NCI-H1092 (cell line): ENCODE data around the gene CLRN3.

Experiments
- DNase-seq: peaks from one replicate; lab custom pipeline; 2025; lab: John Stamatoyannopoulos, UW

The CLRN3 gene

GRCh38 chr10:127919418-127920271, 26.9 kb upstream of the CLRN3 start:
- no peak for DNase-seq

DNA sequence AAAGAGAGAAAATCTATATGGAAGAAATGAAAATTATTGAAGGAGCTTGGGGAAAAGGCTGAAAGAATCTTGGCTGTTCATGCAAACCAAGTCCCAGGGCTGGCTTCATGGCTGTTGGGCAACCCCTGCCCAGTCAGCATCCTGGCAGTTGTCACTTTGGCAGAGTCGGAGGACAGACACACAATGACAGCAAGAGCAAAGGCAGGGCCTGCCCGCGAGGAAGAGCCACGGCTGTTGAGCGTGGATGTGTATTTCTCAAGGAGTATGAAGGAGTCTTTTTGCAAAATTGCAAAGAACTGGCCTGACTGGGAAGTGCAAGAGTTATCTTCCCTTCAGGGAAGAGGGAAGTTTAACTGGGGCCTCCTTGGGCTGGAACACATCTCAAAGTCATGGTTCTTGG, 25.8 kb upstream of the CLRN3 start:
- no peak for DNase-seq

DNA sequence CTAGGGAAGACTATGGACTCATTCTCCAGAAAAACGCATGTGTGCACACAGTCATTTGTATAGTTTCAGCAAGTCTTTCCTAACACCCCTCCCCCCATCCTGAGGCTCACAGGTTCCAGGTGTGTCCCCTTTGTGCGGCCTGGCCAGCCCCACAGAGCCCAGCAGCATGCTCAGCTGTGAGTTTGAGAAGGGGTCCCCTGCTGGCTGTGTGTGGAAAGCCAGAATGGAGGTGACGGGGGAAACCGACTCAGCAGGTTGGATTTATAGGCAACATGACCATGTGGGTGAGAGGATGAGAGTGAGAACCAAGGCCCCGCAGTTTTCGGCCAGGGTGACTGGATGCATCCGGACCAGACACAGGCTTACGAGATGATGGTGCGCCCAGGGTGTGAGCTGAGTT, 24.1 kb upstream of the CLRN3 start:
- DNase-seq = no peak

DNA sequence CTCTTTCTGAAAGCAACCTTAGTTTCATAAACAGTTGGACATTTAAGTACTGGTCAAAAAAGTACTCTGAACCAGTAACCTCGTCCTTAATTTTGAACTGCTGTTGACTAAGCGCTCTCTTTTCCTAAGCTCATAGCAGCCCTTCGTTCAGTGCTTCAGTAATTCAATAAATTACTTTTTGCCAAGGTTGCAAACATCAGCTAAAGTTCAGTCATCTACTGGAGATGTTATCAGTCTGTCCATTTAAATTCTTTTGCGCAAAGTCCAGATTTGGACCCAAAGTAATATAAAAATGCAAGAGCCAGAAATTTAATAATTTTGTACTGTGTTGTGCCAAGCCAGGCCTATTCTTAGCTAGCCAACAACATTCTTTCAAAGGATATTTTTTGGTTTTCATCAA, 22.6 kb upstream of the CLRN3 start:
- DNase-seq = no peak

DNA sequence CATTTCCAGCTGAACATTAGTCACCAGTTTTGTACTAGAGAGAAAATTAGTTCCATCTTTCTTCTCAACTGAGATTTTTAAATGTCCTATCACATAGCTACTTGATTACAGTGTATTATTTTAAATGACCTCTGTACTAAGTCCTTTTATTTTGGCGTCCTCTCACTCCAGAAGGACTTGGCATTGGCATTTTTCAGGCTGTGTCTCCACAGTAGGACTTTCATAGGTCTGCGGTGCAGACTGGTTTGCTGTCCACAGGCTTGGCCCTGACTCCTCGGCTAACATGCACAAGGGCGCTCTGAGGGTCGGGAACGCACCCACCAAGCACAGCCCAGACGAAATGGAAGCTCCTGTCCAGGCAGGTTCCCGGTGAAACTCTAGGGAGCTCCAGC, 20.6 kb upstream of the CLRN3 start:
- no peak for DNase-seq

GRCh38 chr10:127912607-127913367, 20.0 kb upstream of the CLRN3 start:
- DNase-seq = no peak

GRCh38 chr10:127911867-127912257, 19.1 kb upstream of the CLRN3 start:
- no peak for DNase-seq

DNA sequence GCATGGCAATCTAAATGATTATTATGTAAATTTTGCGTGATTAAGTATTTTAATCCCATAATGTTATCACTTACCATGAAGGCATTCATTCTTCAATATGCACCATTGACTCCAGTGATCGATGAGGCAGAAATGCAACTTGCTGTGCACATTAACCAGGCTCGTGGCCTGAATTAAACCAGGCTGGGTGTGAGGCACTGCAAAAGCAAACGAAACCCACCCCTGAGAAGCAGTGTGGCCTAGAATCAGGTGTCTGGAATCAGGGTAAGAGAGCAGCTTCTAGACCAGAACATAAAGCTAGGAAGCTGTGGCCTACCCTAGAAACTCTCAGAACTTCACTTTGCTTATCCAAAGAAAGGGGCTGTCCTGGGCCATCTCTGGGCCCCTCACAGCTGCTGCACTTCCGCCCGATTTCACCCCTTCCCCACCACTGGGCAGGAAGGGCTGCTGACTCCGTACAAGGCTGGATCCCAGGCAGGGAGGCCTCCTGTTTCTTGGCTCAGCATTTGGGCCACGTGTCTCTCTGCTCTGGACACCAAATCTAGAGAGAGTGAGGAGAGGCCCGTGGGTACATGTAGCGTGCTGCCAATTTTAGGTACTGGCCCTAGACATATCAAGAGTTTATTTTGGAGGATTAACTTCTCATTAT, 18.6 kb upstream of the CLRN3 start:
- DNase-seq = no peak

- DNase-seq = no peak
Observed at GRCh38 chr10:127910464-127910770, 17.7 kb upstream of the CLRN3 start.

DNA sequence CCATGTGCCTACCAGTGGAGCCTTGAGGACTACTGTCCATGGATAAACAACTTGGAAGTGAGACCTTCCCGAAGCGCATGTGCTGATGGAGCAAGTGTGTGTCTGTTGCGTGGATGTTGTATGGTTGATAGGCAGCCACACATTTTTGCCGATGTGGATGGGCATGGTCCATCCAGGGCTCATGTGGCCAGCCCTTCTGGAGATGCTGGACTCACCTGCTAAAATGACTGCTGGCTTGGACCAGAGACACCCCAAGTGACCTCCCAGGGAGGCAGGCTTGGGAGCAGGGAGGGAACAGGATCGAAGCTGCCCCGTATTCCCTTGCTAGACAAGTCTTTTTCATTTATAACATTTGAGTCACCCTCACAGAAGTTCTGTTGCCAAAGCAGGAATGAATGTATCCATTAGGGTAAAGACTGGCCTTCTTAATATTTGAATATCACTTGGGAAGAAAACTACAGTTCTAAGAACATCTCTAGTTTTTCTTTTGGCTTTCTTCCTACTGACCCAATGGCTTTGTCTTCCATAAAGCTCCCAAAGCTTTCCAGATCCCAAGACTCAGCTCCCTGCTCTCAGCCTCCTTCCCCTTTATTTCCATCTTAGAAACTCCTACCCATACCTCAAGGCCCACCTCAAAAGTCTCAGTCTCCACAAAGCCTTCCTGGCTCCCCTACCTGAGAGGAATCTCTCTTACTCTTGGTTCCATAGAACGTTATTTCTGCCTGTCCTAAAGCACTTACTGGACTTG, 17.1 kb upstream of the CLRN3 start:
- DNase-seq = no peak

DNA sequence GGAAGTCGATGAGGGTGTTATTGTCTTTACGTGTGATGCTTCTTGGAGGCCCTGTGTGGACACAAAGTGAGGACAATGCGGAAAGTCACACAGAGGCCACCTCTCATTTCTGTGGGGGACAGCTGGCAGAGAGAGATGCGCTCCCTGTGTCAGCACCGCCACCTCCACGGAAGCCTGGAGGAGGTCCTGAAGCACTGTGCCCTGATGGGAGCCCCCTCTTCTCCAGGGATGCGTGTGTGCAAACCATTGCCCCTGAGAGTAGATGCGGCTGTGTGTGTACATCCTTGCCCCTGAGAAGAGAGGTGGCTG, 16.2 kb upstream of the CLRN3 start:
- no peak for DNase-seq

DNA sequence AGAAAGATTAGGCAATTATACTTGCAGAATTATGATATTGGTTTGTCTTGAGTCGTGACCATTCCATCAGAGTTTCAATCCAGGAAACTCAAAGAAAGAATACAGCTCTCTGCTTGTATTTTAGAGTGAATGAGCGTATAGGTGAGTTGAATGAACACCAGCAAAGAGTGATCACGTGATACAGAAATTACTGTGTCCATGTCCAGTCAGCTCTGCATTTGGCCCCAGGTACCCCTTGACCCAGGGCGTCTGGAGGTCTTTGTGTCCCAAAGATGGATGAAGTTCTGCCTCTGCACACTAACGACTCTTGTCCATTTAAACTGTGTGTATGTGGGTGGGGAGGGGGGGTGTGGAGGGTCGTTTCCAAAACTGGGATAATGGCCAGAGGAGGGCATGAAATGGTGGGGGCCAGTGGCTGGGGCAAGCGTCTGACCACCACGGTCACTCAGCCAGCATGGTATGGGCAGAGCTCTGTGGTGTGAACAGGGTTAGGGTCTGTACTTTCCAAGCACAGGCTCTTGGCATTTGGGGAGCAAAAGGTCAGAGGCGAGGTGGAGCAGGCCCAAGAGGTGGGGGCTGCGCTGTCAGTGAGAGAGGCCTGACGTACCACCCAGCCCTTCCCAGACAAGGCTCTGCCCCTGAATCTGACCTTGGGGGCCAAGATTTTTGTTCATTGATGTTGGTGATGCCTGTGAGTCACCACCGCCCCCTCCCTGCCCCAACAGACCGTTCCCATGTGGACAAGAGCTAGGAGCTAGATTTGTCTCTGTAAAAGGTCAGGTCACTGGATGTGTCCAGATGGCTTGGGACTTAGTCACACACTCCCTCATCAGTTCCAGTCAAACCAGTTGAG, 15.6 kb upstream of the CLRN3 start:
- no peak for DNase-seq

DNA sequence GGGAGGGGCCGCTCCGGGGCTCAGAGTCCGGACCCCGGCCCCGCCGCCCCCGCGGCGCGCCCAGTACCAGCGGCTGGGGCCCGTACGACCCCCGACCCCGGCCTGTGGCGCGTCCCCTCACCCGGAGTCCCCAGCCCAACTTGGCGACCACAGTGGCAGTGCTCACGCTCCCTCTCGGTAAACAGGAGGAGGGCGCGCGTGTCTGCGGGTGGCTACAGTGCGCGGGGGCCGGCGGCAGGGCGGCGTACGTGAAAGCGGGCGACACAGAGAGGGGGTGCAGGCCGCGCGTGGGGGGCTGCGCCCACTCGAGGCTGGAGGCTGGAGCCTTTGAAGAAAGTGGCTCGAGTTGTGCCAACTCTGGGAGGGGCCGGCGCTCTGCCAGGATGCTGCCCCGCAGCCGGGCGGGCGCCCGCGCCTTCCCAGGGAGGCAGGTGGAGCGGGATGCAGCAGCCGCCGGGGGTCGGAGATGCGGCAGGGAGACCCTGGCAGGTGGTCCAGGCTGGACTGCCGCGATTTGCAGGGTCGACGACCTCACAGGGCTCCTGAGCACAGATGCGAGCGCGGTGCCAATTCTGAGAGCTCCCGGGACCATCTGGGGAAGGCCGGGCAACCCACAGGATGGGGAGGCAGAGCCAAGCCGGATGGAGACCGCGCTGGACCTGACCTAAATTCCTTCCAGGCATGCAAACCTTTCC, 14.8 kb upstream of the CLRN3 start:
- DNase-seq = no peak

GRCh38 chr10:127906548-127907377, 14.0 kb upstream of the CLRN3 start, which contains the start of gene PTPRE:
Gene PTPRE (plus strand): TSS chr10:127907103. CDS start chr10:128040882, 133,779 bp downstream.
- no peak for DNase-seq

DNA sequence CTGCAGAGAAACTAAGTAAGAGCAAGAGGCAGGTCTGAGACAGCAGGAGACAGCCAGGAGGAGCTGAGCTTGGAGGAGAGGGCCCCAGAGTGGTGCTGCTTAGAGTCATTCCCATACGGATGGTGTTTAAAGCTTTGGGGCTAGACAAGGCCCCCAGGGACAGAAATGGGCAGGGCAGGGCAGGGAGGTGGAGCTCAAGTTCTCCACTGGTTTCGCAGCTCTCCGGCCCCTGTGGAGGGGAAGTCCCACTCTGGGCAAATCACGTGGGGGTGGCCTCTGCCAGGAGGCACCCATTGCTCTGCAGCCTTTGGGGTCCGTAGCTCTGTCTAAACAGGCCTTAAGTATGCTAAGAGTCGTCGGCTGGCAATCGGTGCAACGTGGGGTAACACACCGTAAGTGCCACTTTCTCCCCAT, 13.1 kb upstream of the CLRN3 start:
- DNase-seq = no peak

DNA sequence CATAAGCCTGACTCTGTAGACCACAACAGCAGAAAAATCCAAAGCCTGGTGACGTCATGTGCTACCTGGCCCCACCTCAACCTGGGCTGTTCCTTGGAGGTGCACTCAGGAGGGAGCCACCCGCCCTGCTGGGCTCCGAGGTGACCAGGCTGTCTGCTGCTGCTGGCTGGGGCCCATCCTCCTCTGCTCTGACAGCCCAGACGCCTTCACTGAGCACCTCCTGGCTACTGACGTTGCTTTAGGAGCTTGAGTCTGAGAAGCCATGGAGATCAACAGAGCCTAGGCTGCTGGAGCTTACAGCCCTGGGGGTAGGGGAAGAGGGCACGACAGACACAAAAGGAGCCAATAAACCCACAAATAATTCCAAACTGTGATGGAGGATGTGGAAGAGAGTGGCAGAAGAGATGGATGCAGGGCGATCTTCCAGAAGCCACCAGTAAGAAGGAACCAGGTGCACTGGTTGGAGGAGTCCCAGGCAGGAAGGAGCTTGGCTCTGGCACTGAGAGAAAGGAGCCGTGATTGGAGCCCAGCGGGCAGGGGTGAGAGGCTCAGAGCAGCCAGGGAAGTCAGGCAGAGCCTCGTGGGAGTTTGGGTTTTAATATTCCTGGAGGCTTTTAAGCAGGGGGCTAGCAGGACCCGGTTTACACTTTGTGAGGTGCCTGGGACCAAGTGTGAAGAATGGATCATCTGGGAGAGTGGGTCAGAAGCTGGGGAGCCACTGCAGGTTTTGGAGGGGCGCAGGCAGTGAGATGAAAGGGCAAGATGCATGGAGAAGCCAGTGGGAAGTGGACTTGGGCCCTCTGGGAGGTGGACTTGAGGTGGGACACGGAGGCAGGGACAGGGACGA, 12.5 kb upstream of the CLRN3 start:
- DNase-seq = no peak

- DNase-seq = no peak
Observed at GRCh38 chr10:127904311-127905000, 11.7 kb upstream of the CLRN3 start.

GRCh38 chr10:127903789-127904188, 11.0 kb upstream of the CLRN3 start:
- DNase-seq = no peak
